Measurements from ENCODE around the gene ARHGEF16.

The ARHGEF16 gene

GRCh38 chr1:3524556-3525203 lies 70.2 kb downstream of the ARHGEF16 start:
- DNase-seq (ENCODE audit: low read depth), result no peak
- H3K4me3 ChIP-seq (ENCODE audit: low read depth, low read length), result no peak overlapping the region
- no peak for TF ChIP-seq CTCF (IDR thresholded peaks at IDR 0.05; ENCODE audit: low read depth, low read length, missing control alignments)

GRCh38 chr1:3525551-3526482 lies 71.4 kb downstream of the ARHGEF16 start:
- H3K4me3 ChIP-seq (ENCODE audit: low read depth, low read length), result no peak overlapping the region
- no peak for DNase-seq (ENCODE audit: low read depth)
- TF ChIP-seq CTCF (IDR thresholded peaks at IDR 0.05; ENCODE audit: low read depth, low read length, missing control alignments), result no peak

GRCh38 chr1:3527774-3528173 lies 73.3 kb downstream of the ARHGEF16 start:
- TF ChIP-seq CTCF (IDR thresholded peaks at IDR 0.05; ENCODE audit: low read depth, low read length, missing control alignments), result no peak
- no peak for DNase-seq (ENCODE audit: low read depth)

GRCh38 chr1:3529099-3529729 lies 74.7 kb downstream of the ARHGEF16 start:
- no peak overlapping the region for H3K4me3 ChIP-seq (ENCODE audit: low read depth, low read length)
- no peak for TF ChIP-seq CTCF (IDR thresholded peaks at IDR 0.05; ENCODE audit: low read depth, low read length, missing control alignments)
- DNase-seq (ENCODE audit: low read depth), result no peak

More at GRCh38 chr1:3527774-3528173, 73.3 kb downstream of the ARHGEF16 start:
- no peak overlapping the region for H3K4me3 ChIP-seq (ENCODE audit: low read depth, low read length)

GRCh38 chr1:3530086-3530925 lies 75.8 kb downstream of the ARHGEF16 start:
- no peak for TF ChIP-seq CTCF (IDR thresholded peaks at IDR 0.05; ENCODE audit: low read depth, low read length, missing control alignments)
- H3K4me3 ChIP-seq (ENCODE audit: low read depth, low read length), result no peak overlapping the region
- DNase-seq (ENCODE audit: low read depth), result no peak
